OCI-LY1 (cell line): ENCODE data around the gene MACROD2.

Experiments used
- CTCF ChIP-seq: fragments of 200-600 bp; sonication (generic), shearing (Covaris generic); IDR thresholded peaks from 2 replicates; pipeline ENCODE4 v1.5.1; 2017; ENCODE audit warnings: mild to moderate bottlenecking, antibody characterized with exemption, low read length, moderate library complexity, mixed read lengths
- EZH2 ChIP-seq: fragments of 200-600 bp; sonication (generic), shearing (Covaris generic); IDR thresholded peaks from 2 replicates; pipeline ENCODE4 v1.8.0; 2017; ENCODE audit warnings: borderline replicate concordance, mixed run types, mild to moderate bottlenecking, antibody characterized with exemption, low read length, moderate library complexity, mixed read lengths

DNA sequence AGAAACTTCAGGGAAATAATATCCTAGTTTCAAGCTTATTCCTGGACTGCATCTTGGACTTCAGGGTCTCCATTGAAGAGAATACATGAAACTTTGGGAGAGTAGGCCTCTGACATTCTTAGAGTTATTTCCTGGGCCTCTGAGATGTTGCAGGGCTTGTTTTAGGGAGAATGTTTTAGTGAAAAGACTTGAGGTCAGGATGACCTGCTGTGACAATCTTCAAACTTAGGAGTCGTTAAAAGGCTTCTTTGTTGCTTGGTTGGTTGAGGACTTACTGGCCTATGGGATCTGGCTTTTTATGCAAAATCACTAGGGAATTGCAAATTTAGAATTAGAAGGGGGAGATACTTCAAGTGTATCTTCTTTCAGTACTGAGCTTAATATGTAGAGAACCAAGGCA is 955.3 kb downstream of the MACROD2 start:
- TF ChIP-seq CTCF (no peak), EZH2 (no peak)
